Neural cell (in vitro differentiated cells): ENCODE measurements around the gene GABRR1.

Experiments
- CTCF ChIP-seq: fragments of 450-650 bp; IDR thresholded peaks from 2 replicates; pipeline ENCODE4 v1.5.1; 2014; ENCODE audit warnings: antibody characterized with exemption, mild to moderate bottlenecking, moderate library complexity; ENCODE audit not compliant: poor library complexity, severe bottlenecking
- EP300 ChIP-seq: fragments of 450-650 bp; conservative IDR thresholded peaks from 2 replicates; pipeline ENCODE4 v1.6.1; 2014; ENCODE audit warnings: antibody characterized with exemption, mild to moderate bottlenecking, moderate library complexity; ENCODE audit not compliant: poor library complexity, severe bottlenecking
- TAF1 ChIP-seq: IDR thresholded peaks from 2 replicates; pipeline ENCODE4 v1.6.1; 2012; ENCODE audit warnings: low read depth

- TF ChIP-seq EP300 (no peak), CTCF (no peak), TAF1 (no peak)
Measured at GRCh38 chr6:89134723-89135122, 82.4 kb downstream of the GABRR1 start.
